ENCODE data around the gene KLK8.

KLK8 gene

GRCh38 chr19:51016798-51017683 lies 15.6 kb upstream of the KLK8 start:
- Histone ChIP-seq H3K4me1 (ENCODE audit: control insufficient read depth, insufficient read depth, low read length) (no peaks in the 10 kb centered on the region; the same call in 1 of the 2 replicates), H3K36me3 (ENCODE audit: control insufficient read depth in 2 of 2, insufficient read depth in 1 of 2, low read length in 2 of 2) (no peaks in the 10 kb centered on the region), H3K9me3 (ENCODE audit: control insufficient read depth, insufficient read depth, low read depth, low read length) (no peaks in the 10 kb centered on the region), H3K4me3 (ENCODE audit: low read depth, low read length) (peak overlapping the region; percentile 48), H3K27ac (ENCODE audit: extremely low read depth, low read depth, low read length) (no peak overlapping the region)
- CTCF ChIA-PET: interaction anchor here (0.5 to 8.5 kb wide), 47 partner anchors 8 to 858 kb away, joined by 3 to 177 read pairs (median 4); partner anchors contain the start of genes KLK11, KLK12, KLK7 and KLK8
- POLR2A ChIA-PET: interaction anchor here (0.5 to 1.0 kb wide), 5 partner anchors 42 to 223 kb away, joined by 3 to 9 read pairs (median 4); no protein-coding TSS in a partner anchor
- 0 out of 2 replicates have a peak, but pooled peaks have one; percentile 29 for TF ChIP-seq KLF16 (tag by site-specific recombination; IDR thresholded peaks at IDR 0.05)
- TF ChIP-seq PRDM10 (tag by site-specific recombination; IDR thresholded peaks at IDR 0.05): peak; percentile 69
- TF ChIP-seq ZBTB26 (tag by site-specific recombination; optimal IDR thresholded peaks at IDR 0.05): peak; percentile 92
- TF ChIP-seq IKZF3 (tag by site-specific recombination; IDR thresholded peaks at IDR 0.05): peak; percentile 71
- peak; percentile 66; the same call in 1 of the 2 replicates for TF ChIP-seq ZFP37 (tag by site-specific recombination; IDR thresholded peaks at IDR 0.05)
- TF ChIP-seq ZNF10 (tag by site-specific recombination; IDR thresholded peaks at IDR 0.05): 0 out of 2 replicates have a peak, but pooled peaks have one; percentile 22
- TF ChIP-seq ZNF600 (tag by site-specific recombination; IDR thresholded peaks at IDR 0.05): peak; percentile 85
- TF ChIP-seq PATZ1 (tag by site-specific recombination; IDR thresholded peaks at IDR 0.05): peak; percentile 73
- TF ChIP-seq ZNF341 (tag by site-specific recombination; IDR thresholded peaks at IDR 0.05; ENCODE audit: low read depth): no peak
- TF ChIP-seq GLIS1 (tag by site-specific recombination; IDR thresholded peaks at IDR 0.05): peak; percentile 98
- TF ChIP-seq KLF7 (tag by site-specific recombination; IDR thresholded peaks at IDR 0.05; ENCODE audit: borderline replicate concordance): peak; percentile 45; the same call in 1 of the 2 replicates
- TF ChIP-seq HIC1 (tag by site-specific recombination; IDR thresholded peaks at IDR 0.05): no peak
- peak; percentile 96 for TF ChIP-seq GLIS2 (tag by site-specific recombination; IDR thresholded peaks at IDR 0.05)
- TF ChIP-seq, protein P1, sequence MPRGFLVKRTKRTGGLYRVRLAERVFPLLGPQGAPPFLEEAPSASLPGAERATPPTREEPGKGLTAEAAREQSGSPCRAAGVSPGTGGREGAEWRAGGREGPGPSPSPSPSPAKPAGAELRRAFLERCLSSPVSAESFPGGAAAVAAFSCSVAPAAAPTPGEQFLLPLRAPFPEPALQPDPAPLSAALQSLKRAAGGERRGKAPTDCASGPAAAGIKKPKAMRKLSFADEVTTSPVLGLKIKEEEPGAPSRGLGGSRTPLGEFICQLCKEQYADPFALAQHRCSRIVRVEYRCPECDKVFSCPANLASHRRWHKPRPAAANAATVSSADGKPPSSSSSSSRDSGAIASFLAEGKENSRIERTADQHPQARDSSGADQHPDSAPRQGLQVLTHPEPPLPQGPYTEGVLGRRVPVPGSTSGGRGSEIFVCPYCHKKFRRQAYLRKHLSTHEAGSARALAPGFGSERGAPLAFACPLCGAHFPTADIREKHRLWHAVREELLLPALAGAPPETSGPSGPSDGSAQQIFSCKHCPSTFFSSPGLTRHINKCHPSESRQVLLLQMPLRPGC (tag by site-specific recombination; IDR thresholded peaks at IDR 0.05): no peak
- peak; percentile 96 for TF ChIP-seq CTCF (tag by site-specific recombination; IDR thresholded peaks at IDR 0.05)
- TF ChIP-seq ZSCAN30 (tag by site-specific recombination; IDR thresholded peaks at IDR 0.05): peak; percentile 69; the same call in 1 of the 2 replicates
- TF ChIP-seq, protein P2, sequence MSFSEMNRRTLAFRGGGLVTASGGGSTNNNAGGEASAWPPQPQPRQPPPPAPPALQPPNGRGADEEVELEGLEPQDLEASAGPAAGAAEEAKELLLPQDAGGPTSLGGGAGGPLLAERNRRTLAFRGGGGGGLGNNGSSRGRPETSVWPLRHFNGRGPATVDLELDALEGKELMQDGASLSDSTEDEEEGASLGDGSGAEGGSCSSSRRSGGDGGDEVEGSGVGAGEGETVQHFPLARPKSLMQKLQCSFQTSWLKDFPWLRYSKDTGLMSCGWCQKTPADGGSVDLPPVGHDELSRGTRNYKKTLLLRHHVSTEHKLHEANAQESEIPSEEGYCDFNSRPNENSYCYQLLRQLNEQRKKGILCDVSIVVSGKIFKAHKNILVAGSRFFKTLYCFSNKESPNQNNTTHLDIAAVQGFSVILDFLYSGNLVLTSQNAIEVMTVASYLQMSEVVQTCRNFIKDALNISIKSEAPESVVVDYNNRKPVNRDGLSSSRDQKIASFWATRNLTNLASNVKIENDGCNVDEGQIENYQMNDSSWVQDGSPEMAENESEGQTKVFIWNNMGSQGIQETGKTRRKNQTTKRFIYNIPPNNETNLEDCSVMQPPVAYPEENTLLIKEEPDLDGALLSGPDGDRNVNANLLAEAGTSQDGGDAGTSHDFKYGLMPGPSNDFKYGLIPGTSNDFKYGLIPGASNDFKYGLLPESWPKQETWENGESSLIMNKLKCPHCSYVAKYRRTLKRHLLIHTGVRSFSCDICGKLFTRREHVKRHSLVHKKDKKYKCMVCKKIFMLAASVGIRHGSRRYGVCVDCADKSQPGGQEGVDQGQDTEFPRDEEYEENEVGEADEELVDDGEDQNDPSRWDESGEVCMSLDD (tag by site-specific recombination; IDR thresholded peaks at IDR 0.05): peak; percentile 74
- TF ChIP-seq ZNF561 (tag by site-specific recombination; IDR thresholded peaks at IDR 0.05; ENCODE audit: borderline replicate concordance): 0 out of 2 replicates have a peak, but pooled peaks have one; percentile 82
- no peak for TF ChIP-seq FEZF1 (tag by site-specific recombination; IDR thresholded peaks at IDR 0.05)

Measured in HEK293 (cell line).